Choroid plexus epithelial cell (primary cell): ENCODE data around the gene PRKCA.

Experiments
- DNase-seq: peaks from one replicate; pipeline ENCODE4 v3.0.0-alpha.2; 2010; ENCODE audit warnings: low read depth
- H3K4me3 ChIP-seq: 2 replicates; pipeline ENCODE4 v1.5.1; 2011; ENCODE audit warnings: low read depth, mild to moderate bottlenecking, control low read depth, low read length, moderate library complexity
- TF ChIP-seq, protein P1 (sequence below): conservative IDR thresholded peaks from 2 replicates; pipeline ENCODE4 v1.5.1; 2011; ENCODE audit warnings: low read depth, mild to moderate bottlenecking, control low read depth, inconsistent platforms, low read length, moderate library complexity

Gene PRKCA

GRCh38 chr17:66309793-66310192 is 7.4 kb downstream of the PRKCA start:
- TF ChIP-seq, protein P1, sequence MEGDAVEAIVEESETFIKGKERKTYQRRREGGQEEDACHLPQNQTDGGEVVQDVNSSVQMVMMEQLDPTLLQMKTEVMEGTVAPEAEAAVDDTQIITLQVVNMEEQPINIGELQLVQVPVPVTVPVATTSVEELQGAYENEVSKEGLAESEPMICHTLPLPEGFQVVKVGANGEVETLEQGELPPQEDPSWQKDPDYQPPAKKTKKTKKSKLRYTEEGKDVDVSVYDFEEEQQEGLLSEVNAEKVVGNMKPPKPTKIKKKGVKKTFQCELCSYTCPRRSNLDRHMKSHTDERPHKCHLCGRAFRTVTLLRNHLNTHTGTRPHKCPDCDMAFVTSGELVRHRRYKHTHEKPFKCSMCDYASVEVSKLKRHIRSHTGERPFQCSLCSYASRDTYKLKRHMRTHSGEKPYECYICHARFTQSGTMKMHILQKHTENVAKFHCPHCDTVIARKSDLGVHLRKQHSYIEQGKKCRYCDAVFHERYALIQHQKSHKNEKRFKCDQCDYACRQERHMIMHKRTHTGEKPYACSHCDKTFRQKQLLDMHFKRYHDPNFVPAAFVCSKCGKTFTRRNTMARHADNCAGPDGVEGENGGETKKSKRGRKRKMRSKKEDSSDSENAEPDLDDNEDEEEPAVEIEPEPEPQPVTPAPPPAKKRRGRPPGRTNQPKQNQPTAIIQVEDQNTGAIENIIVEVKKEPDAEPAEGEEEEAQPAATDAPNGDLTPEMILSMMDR = no peak
- DNase-seq = no peak
- no peak overlapping the region for H3K4me3 ChIP-seq

GRCh38 chr17:66310528-66311148 is 8.2 kb downstream of the PRKCA start:
- H3K4me3 ChIP-seq = no peak overlapping the region
- TF ChIP-seq, protein P1 = peak; percentile 16
- no peak for DNase-seq

DNA sequence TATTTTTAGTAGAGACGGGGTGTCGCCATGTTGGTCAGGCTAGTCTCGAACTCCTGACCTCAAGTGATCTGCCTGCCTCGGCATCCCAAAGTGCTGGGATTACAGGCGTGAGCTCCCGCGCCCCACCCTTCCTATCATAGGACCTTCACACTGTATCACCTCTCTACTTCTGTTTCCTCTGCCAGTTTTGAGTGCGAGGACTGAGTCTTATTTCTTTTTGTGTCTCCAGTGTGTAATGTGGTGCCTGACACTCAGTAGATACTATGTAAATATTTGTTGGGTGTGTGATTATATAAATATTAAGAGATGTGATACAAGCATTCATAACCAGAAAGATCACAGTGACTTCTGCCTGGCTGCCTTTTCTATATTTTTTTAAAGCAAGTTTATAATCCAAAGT is 10.5 kb downstream of the PRKCA start:
- no peak for DNase-seq
- TF ChIP-seq, protein P1 = no peak
- H3K4me3 ChIP-seq = no peak overlapping the region

DNA sequence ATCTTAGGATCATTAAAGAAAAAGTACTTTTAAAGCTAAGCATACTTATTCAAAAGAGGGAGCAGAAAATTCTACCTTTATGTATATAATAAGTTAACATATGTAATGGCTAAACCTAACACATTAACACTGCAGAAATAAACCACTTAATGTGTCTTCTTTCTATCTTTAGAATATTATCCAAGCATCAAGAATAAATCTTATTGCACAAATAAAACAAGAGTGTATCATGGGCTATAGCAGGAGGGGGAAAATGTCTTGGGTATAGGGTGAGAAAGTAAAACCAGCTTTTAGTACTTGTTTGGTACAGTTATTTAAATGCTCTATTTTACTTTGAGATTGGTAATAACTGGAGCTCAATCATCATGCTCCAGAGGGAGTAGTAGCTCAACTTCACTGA is 10.9 kb downstream of the PRKCA start:
- TF ChIP-seq, protein P1 = no peak
- no peak for DNase-seq
- H3K4me3 ChIP-seq = no peak overlapping the region

DNA sequence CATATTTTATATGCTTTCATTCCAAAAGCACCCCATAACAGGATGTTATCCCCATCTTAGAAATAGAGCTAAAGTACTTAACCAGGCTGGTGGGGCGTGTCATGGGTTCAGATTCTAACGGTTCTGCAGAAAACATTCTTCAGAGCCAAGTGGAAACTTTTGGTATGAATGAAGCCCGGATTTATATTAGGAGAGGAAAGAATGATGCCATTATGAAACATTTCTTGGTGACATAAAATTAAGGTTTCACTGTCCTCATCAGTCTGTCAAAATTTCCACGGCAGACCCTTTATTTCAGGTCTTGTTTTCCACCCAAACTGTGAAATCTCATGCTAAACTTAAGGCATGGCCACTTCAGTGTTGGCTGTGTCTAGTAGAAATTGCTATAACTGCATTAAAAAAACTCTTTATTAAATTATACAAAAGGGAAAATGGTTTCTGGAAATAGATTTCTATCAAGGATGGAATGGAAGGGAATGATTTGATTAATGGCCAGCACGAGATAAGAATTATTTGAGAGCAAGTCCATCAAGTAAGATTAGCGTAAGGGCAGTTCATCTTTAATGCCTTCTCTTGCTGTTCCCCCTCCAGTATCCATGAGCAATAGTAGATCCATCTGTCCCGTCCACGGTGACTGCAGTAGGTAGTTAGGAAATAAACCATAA is 11.7 kb downstream of the PRKCA start:
- H3K4me3 ChIP-seq = no peak overlapping the region

GRCh38 chr17:66317629-66318028 is 15.2 kb downstream of the PRKCA start:
- no peak for DNase-seq
- H3K4me3 ChIP-seq = no peak overlapping the region
- TF ChIP-seq, protein P1 = no peak

More for the DNA sequence above, 11.7 kb downstream of the PRKCA start:
- TF ChIP-seq, protein P1 = no peak
- no peak for DNase-seq

DNA sequence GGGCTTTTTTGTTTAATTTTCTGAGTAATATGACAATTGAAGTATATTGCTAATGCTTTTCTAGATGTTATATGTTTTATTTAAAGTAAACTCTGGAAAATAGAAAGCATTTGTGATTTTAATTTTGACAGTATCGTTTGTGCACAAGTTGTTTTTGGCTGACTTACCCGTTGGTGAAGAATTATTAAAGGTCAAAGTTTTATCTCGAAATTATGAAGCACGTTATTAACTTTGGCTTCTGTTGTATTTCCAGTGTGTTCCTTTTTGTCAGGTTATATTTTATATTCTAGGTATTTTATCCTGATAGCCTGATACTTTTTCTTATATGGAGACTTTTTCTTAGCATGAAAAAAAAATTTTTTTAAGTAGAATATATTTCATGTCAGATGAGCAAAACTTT is 16.8 kb downstream of the PRKCA start:
- H3K4me3 ChIP-seq = no peak overlapping the region
- no peak for DNase-seq
- TF ChIP-seq, protein P1 = no peak
